Skeletal muscle tissue (tissue), 4 donors: ENCODE results near the gene COL12A1. TPM values are rescaled to one million over a fixed set of nuclear protein-coding genes. Genes with fewer than 3 reads are reported as not detected.

Source experiments
- H3K27ac ChIP-seq: one replicate; pipeline ENCODE4 v1.7.0; 2013; ENCODE audit warnings: mild to moderate bottlenecking, low read depth, low read length, inconsistent platforms
- H3K27me3 ChIP-seq, 3 donors: one replicate each; pipeline ENCODE4 v1.7.0; 2013; ENCODE audit warnings: low read length in 3 of 3; ENCODE audit not compliant: control insufficient read depth in 3 of 3, insufficient read depth in 3 of 3
- H3K36me3 ChIP-seq, 3 donors: one replicate each; pipeline ENCODE4 v1.7.0; 2013; ENCODE audit warnings: low read length in 3 of 3; ENCODE audit not compliant: control insufficient read depth in 3 of 3, insufficient read depth in 3 of 3
- H3K4me1 ChIP-seq, 3 donors: one replicate each; pipeline ENCODE4 v1.7.0; 2013; ENCODE audit warnings: low read length in 3 of 3, mild to moderate bottlenecking in 3 of 3; ENCODE audit not compliant: control insufficient read depth in 3 of 3, insufficient read depth in 3 of 3
- H3K4me3 ChIP-seq, 3 donors: one replicate each; pipeline ENCODE4 v1.7.0; 2013; ENCODE audit warnings: low read length in 3 of 3
- H3K9ac ChIP-seq, 3 donors: one replicate each; pipeline ENCODE4 v1.7.0; 2013; ENCODE audit warnings: low read length in 3 of 3, mild to moderate bottlenecking in 3 of 3, moderate library complexity in 2 of 3, low read depth in 1 of 3
- H3K9me3 ChIP-seq, 3 donors: one replicate each; pipeline ENCODE4 v1.7.0; 2013; ENCODE audit warnings: low read length in 3 of 3; ENCODE audit not compliant: control insufficient read depth in 3 of 3
- total RNA-seq: library from RNA; depleted of rRNA; stranded (reverse); fragments of >200 nt; gene quantifications from one replicate; pipeline ENCODE4 v1.2.3, GENCODE V29; 2014
- donor health status: Osteomylitis.

Gene COL12A1
- total RNA-seq, 1 donor from 2014 or later: 474 TPM

DNA sequence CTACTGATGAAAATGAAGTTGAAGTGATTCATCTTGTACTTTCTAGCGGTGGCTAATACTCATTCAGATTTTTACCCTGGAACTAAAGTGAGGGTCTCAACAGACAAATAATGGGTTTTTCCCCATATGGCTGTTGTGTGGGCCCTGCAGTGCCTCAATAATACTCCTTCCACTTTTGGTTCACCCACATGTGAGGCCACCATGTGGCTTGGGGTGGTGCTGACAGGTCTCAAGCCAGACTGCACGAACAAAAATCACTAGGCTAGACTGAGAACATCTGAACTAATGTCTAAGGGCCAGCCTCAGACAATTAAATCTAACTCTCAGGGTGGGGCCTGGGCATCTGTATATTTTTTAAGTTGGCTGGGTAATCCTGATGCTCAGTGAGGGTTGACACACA is 7.9 kb upstream of the COL12A1 start:
- H3K4me1 ChIP-seq: peaks cover under 1 to 2% (median 1%) of the 10 kb centered on the region in 3 donors
- H3K27me3 ChIP-seq: peaks cover 0 to 2% (median under 1%) of the 10 kb centered on the region in 3 donors
- H3K27ac ChIP-seq: no peak overlapping the region
- no peaks in the 10 kb centered on the region for H3K36me3 ChIP-seq
- no peak overlapping the region for H3K9ac ChIP-seq
- H3K4me3 ChIP-seq: no peak overlapping the region
- no peaks in the 10 kb centered on the region for H3K9me3 ChIP-seq

DNA sequence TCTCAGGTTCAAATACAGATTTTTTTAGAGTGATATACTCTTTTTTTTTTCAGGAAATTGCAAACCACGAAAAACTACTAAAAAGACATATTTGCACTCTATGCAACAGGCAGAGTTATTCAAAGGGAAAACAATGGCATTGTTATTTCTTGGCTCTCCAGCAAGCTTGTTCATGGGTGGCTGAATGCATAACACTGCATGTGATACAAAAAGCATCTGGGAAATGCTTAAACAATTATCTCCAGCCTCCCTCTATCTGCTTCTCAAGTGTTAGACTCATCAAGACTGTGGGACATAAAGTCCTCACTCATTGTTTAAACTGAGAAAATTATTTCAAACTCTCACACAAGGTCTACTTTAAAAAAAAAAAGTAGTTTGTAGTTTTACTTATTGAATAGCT is 7.3 kb upstream of the COL12A1 start:
- Histone ChIP-seq H3K36me3 (no peaks in the 10 kb centered on the region), H3K4me3 (no peak overlapping the region), H3K9me3 (no peaks in the 10 kb centered on the region), H3K27me3 (peaks cover 0 to 8% (median 7%) of the 10 kb centered on the region in 3 donors), H3K27ac (no peak overlapping the region), H3K4me1 (peaks cover 4 to 8% (median 7%) of the 10 kb centered on the region in 3 donors), H3K9ac (no peak overlapping the region)

DNA sequence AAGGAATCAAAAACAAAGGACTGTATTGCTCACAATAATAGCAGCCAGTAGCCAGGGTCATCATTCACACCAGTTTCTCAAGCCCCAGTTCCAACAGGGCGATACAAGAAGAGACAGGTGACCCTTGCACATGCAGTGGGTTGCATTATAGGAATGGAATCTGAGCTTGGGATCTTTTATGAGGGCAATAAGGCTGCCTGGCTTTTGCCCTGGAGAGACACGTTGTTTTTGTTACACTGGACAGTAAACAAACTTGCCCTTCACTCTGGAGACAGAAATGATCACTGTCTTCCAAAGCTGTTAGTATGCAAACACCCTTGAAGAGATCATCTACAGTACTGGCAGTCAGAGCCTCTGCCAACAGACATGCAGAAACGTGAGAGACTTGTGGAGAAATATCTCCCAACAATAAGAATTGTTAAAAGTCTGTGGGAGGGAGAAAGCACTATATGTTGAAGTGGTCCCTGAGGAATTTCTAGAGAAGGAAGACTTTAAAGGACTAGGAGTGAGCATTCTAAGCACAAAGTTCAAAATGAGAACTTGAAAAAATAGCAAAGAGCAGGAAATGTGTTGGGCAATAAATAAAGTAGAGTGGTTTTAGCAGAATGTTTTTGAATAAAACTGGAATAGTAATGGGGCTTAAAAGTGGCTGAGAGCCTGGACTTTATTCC is 6.2 kb upstream of the COL12A1 start:
- H3K4me1 ChIP-seq: peaks cover 4 to 9% (median 7%) of the 10 kb centered on the region in 3 donors
- H3K27ac ChIP-seq: no peak overlapping the region
- no peaks in the 10 kb centered on the region for H3K9me3 ChIP-seq

DNA sequence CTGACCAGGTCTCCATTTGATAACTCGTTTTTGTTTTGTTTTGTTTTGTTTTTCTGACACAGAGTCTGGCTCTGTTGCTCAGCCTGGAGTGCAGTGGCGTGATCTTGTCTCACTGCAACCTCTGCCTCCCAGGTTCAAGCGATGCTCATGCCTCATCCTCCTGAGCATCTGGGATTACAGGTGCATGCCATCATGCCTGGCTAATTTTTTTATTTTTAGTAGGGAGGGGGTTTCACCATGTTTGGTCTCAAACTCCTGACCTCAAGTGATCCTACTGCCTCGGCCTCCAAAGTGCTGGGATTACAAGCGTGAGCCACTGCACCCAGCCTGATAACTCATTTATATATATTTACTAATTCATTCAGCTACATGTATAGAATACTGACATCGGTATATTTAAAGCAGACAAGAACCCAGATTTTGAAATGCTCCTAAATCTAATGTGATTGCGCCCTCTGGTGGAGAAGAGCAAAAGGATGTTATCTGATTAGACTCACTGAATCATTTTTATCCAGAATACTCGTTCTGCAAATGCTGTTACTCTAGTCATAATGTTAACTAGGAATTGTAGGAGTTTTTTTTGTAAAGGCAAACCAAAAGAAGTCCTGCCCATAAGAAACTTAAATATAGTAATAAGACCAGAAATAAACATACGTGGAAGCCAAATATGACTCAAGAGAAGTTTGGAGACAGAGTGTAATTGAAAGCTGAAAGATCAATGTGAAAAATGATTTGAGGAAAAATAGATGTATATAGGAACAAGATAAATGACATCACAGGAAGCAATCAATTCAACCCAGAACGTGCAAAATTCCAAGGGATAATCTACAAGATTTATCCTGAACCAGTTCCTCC is 5.3 kb upstream of the COL12A1 start:
- H3K27ac ChIP-seq: no peak overlapping the region
- no peak overlapping the region for H3K4me3 ChIP-seq
- H3K9ac ChIP-seq: no peak overlapping the region
- peaks cover 6 to 14% (median 12%) of the 10 kb centered on the region in 3 donors for H3K4me1 ChIP-seq
- H3K27me3 ChIP-seq: peaks cover 6 to 25% (median 24%) of the 10 kb centered on the region in 3 donors
- no peaks in the 10 kb centered on the region for H3K9me3 ChIP-seq
- no peaks in the 10 kb centered on the region for H3K36me3 ChIP-seq

More for the DNA sequence above, 6.2 kb upstream of the COL12A1 start:
- Histone ChIP-seq H3K27me3 (peaks cover 6 to 17% (median 16%) of the 10 kb centered on the region in 3 donors), H3K9ac (no peak overlapping the region), H3K4me3 (no peak overlapping the region), H3K36me3 (no peaks in the 10 kb centered on the region)

DNA sequence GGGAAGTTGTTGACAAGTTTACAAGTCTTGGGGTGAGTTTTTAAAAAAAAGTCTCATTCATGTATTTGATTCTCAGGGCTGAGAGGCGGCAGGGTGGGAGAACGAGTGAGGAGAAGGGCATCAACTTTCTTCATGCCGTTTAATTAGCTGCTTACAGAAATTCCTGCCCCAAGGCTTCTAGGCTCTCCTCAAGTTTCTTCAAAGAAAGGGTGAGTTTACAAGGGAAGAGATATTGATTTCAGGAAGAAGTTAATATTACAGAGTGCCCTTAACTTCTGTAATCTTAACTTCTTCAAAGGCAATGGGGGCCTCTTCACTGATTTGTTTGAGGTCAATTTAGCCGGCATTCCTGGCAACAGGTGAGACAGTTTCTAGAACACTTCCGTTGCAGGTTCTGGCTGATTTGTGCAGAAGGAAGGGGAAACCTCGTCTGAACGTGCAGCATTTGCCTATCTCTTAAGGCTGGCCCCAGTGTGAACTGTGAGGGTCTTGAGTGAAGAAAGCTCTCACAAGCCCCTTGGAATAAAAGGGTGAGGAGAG is 3.4 kb upstream of the COL12A1 start:
- Histone ChIP-seq H3K27ac (no peak overlapping the region), H3K36me3 (no peaks in the 10 kb centered on the region), H3K27me3 (peaks cover 15 to 43% (median 38%) of the 10 kb centered on the region in 3 donors), H3K4me1 (peaks cover 23 to 30% (median 29%) of the 10 kb centered on the region in 3 donors), H3K9me3 (no peaks in the 10 kb centered on the region), H3K9ac (no peak overlapping the region), H3K4me3 (no peak overlapping the region)

DNA sequence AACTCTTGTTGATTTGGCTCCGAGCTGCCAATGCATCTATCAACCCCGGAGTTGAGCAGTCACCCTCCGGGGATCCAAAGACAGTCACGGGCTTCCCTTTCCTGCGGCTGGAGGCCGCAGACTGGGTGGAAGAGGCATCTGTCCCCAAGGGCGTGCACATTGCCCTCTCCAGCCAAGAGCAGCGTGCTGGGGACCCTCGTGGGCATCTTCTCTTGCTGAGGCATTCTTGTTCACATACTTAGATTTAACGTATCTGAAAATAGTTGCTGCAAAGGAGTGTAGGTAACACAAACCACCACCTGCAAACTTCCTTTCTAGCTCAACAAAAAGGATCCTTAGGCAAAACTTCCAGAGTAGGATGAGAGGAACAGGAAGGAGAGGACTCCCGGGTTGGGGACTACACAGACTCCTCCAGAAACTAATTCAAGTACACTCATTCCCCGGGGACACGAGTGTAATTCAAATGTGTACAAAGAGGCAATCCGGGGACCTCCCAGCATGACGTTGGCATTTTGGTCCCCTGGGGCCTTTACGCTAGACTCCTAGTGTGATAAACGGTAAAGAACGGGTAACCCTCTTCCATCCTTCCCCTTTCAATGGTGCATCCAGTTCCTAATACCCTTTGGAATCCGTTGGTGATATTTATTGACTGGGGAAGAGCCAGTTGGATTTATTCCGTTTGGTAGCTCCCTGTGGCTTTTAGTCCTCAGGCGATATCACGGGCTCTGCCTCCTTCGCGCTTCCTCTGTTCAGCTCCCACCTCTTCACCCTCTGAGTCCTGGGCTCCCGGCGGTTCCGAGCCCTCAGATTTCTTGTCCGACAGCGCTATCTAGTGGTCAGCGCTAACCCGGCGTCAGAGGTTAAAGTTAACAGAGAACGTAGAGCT is 2.7 kb upstream of the COL12A1 start:
- Histone ChIP-seq H3K9ac (peak overlapping the region; percentile 7 to 63 (median 41)), H3K27ac (no peak overlapping the region), H3K27me3 (peaks cover 20 to 49% (median 45%) of the 10 kb centered on the region in 3 donors), H3K4me1 (peaks cover 23 to 35% (median 34%) of the 10 kb centered on the region in 3 donors), H3K4me3 (peak overlapping the region; percentile 47 to 70 (median 52)), H3K9me3 (no peaks in the 10 kb centered on the region), H3K36me3 (no peaks in the 10 kb centered on the region)

DNA sequence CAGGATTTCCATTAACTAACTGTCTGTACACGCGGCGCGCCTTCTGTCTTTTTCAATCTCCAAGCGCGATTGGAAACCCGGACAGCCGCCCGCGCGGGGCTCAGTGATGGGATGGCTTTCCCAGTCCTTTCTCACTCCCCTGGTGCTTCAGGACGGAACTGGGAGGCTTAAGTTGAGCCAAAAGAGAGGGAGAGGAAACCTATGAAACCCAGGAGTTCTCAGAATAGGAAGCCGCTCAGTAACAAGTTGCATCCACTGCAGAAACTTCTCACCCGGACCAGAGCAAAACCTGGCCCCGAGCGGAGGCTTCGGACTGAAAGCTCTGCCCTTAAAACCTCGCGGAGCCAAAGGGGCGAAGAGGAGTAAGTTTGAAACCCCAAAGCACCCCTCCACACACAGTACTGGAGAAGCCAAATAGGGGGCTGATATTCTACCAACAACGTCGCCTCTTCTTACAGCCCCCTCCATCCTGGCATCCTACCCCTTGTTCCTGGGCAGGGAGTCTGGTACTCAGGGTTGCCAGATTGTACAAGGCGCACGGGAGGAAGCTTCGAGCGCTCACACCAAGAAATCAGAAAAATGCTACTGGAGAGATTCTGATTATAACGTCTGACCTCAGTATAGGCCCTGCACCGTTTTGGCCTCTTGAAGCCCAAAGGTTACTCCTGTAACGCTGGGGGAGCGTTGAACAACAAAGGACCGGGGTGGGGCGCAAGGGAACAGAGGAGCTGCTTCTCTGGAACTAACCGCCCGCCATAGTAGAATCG is 906 bp upstream of the COL12A1 start:
- peak overlapping the region; percentile 50 for H3K27ac ChIP-seq
- no peaks in the 10 kb centered on the region for H3K9me3 ChIP-seq
- peak overlapping the region; percentile 72 to 78 (median 74) for H3K4me3 ChIP-seq
- peaks cover 26 to 42% (median 35%) of the 10 kb centered on the region in 3 donors for H3K4me1 ChIP-seq
- no peaks in the 10 kb centered on the region for H3K36me3 ChIP-seq
- H3K9ac ChIP-seq: peak overlapping the region in 2 of 3 donors; percentile 36 to 50
- peaks cover 31 to 60% (median 59%) of the 10 kb centered on the region in 3 donors for H3K27me3 ChIP-seq

DNA sequence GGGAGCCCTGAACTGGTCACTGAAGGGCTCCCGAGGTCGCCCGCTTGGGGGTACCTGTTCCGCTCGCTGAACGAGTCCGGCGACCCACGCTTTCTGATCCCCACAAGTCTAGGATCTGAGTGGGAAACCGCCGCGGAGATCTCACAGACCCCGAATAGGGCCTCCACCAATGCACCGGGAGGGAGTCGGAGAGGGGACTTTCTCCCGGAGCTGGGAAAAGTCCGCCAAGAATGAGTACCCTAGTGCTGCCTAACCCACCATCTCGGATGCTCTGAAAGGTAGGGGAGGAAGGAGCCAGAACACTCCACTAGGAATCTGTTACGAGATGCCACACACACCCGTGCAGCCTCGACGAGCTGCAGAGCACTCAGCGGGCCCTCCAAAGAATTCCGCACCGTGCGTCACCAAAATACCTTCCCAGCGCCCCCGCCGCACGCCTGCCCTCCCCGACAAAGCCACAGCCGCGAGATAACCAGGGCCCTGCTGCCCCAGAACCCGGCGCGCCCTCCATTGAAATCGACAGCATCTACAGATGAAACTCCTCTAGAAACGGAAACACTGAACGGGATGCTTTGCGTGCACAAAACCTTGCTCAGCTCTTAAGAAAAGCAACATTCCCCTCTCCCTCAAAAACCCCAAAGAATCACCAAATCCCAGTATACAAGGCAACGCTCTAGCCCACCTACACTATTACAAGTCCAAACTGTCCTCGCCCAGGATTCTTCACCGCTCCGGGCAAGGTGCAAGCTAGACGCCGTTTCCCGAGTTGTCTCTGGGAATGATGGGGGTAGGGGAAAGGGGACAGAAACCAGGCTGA is 686 bp downstream of the COL12A1 start:
- Histone ChIP-seq H3K9ac (peak overlapping the region; percentile 71 to 77 (median 73)), H3K4me3 (peak overlapping the region; percentile 72 to 78 (median 74)), H3K36me3 (no peaks in the 10 kb centered on the region), H3K27ac (peak overlapping the region; percentile 70), H3K27me3 (peaks cover 32 to 61% (median 59%) of the 10 kb centered on the region in 3 donors), H3K9me3 (no peaks in the 10 kb centered on the region), H3K4me1 (peaks cover 26 to 45% (median 35%) of the 10 kb centered on the region in 3 donors)
